GM12801 (cell line): Measurements from ENCODE around the gene GBP4.

Experiments used
- CTCF ChIP-seq: IDR thresholded peaks from one replicate; pipeline ENCODE4 v1.5.1; 2011; ENCODE audit warnings: control low read depth; ENCODE audit not compliant: insufficient read length; ENCODE audit errors: extremely low read depth

The GBP4 gene

GRCh38 chr1:89201106-89201794 is 2.5 kb upstream of the GBP4 start:
- TF ChIP-seq CTCF: no peak

GRCh38 chr1:89200663-89201062 is 1.9 kb upstream of the GBP4 start:
- no peak for TF ChIP-seq CTCF

GRCh38 chr1:89199525-89200031 is 836 bp upstream of the GBP4 start:
- no peak for TF ChIP-seq CTCF

GRCh38 chr1:89198081-89198480 is 661 bp downstream of the GBP4 start:
- TF ChIP-seq CTCF: no peak

- TF ChIP-seq CTCF: no peak
Observed at GRCh38 chr1:89195476-89195875, 3.3 kb downstream of the GBP4 start.

GRCh38 chr1:89191314-89191713 is 7.4 kb downstream of the GBP4 start:
- TF ChIP-seq CTCF: no peak

- no peak for TF ChIP-seq CTCF
Observed at GRCh38 chr1:89190017-89190416, 8.7 kb downstream of the GBP4 start.

- TF ChIP-seq CTCF: no peak
Observed at GRCh38 chr1:89179343-89179742, 19.4 kb downstream of the GBP4 start.
